ENCODE data around the gene STAG3.

GRCh38 chr7:100148225-100148558 is 29.5 kb upstream of the STAG3 start:
- TF ChIP-seq CTCF (IDR thresholded peaks at IDR 0.05) (no peak), EZH2 (IDR thresholded peaks at IDR 0.05; ENCODE audit: borderline replicate concordance, insufficient read depth, low read depth, low read length, poor library complexity, severe bottlenecking) (no peak)
